Measurements from ENCODE around the gene MPHOSPH10.
"Not testable (repeated sequence)": the region's sequence is repeated elsewhere in the genome, so short reads cannot be mapped to it uniquely, and the experiment has no call there.

Gene MPHOSPH10

GRCh38 chr2:71173096-71173495, 42.7 kb downstream of the MPHOSPH10 start:
- DNase-seq (ENCODE audit: low read depth in 2 of 2) = no peak

- DNase-seq (ENCODE audit: low read depth in 2 of 2) = no peak
Measured at GRCh38 chr2:71174207-71174606, 43.8 kb downstream of the MPHOSPH10 start.

GRCh38 chr2:71178836-71179235, 48.4 kb downstream of the MPHOSPH10 start:
- not testable (repeated sequence) for DNase-seq (ENCODE audit: low read depth in 2 of 2)

GRCh38 chr2:71181316-71181715, 50.9 kb downstream of the MPHOSPH10 start:
- no peak for DNase-seq (ENCODE audit: low read depth in 2 of 2)

GRCh38 chr2:71183306-71184115, 53.1 kb downstream of the MPHOSPH10 start:
- not testable (repeated sequence) for DNase-seq (ENCODE audit: low read depth in 2 of 2)

- DNase-seq (ENCODE audit: low read depth in 2 of 2) = no peak
Measured at GRCh38 chr2:71186973-71187372, 56.5 kb downstream of the MPHOSPH10 start.

- DNase-seq (ENCODE audit: low read depth in 2 of 2) = no peak
Measured at GRCh38 chr2:71187589-71187988, 57.2 kb downstream of the MPHOSPH10 start.

- DNase-seq (ENCODE audit: low read depth in 2 of 2) = no peak
Measured at GRCh38 chr2:71190656-71191569, 60.5 kb downstream of the MPHOSPH10 start.

GRCh38 chr2:71191570-71191943, 61.1 kb downstream of the MPHOSPH10 start:
- DNase-seq (ENCODE audit: low read depth in 2 of 2) = no peak

Data from stimulated activated CD4-positive, alpha-beta T cell treated with anti-CD3 and anti-CD28 coated beads, Interleukin-15, amount 100 ng/mL, for 48 hours (primary cell).